Keratinocyte (primary cell): ENCODE measurements around the gene PATL2. TPM values are rescaled to one million over a fixed set of nuclear protein-coding genes. Genes with fewer than 3 reads are reported as not detected.

Experiments used
- DNase-seq: peaks from one replicate; pipeline ENCODE4 v3.0.0-alpha.2; 2011; ENCODE audit warnings: low read depth, missing footprints, low spot score
- FAIRE-seq: peaks from 2 replicates; lab custom pipeline; 2011; peaks lifted over from hg19 to GRCh38; lab: Jason Lieb, UNC
- H2AFZ ChIP-seq: 2 replicates; pipeline ENCODE4 v1.6.0; 2012; ENCODE audit warnings: low read length, control low read depth, inconsistent platforms; ENCODE audit not compliant: control insufficient read depth
- H3K27ac ChIP-seq: 2 replicates; pipeline ENCODE4 v1.5.1; 2011; ENCODE audit warnings: low read length; ENCODE audit not compliant: control insufficient read depth, insufficient read depth
- H3K27me3 ChIP-seq: 3 replicates; pipeline ENCODE4 v1.6.0; 2011; ENCODE audit warnings: low read length; ENCODE audit not compliant: control insufficient read depth, insufficient read depth; ENCODE audit errors: extremely low read depth
- H3K36me3 ChIP-seq, 2 experiments: 2 replicates in 1 of 2; 3 replicates in 1 of 2; pipeline ENCODE4 v1.5.1; 2011; ENCODE audit warnings: low read length in 2 of 2, mild to moderate bottlenecking in 1 of 2; ENCODE audit not compliant: control insufficient read depth in 2 of 2, insufficient read depth in 2 of 2; ENCODE audit errors: extremely low read depth in 1 of 2
- H3K4me1 ChIP-seq: 3 replicates; pipeline ENCODE4 v1.5.1; 2011; ENCODE audit warnings: low read length; ENCODE audit not compliant: control insufficient read depth, insufficient read depth; ENCODE audit errors: extremely low read depth
- H3K4me2 ChIP-seq: 3 replicates; pipeline ENCODE4 v1.6.0; 2011; ENCODE audit warnings: low read depth, low read length; ENCODE audit not compliant: control insufficient read depth, insufficient read depth; ENCODE audit errors: extremely low read depth
- H3K4me3 ChIP-seq, 3 experiments: fragments of 200-600 bp in 1 of 3; sonication (generic) in 1 of 3; 2 replicates in 2 of 3; 3 replicates in 1 of 3; pipeline ENCODE4 v1.5.1; 2011 to 2016; ENCODE audit warnings: low read length in 3 of 3, mild to moderate bottlenecking in 3 of 3, control low read depth in 2 of 3, inconsistent platforms in 1 of 3, low read depth in 1 of 3, mixed read lengths in 1 of 3, mixed run types in 1 of 3, moderate library complexity in 1 of 3; ENCODE audit not compliant: control insufficient read depth in 2 of 3, insufficient read depth in 2 of 3; ENCODE audit errors: extremely low read depth in 1 of 3
- H3K79me2 ChIP-seq: 2 replicates; pipeline ENCODE4 v1.6.0; 2012; ENCODE audit warnings: low read length; ENCODE audit not compliant: control insufficient read depth, insufficient read depth
- H3K9ac ChIP-seq: 3 replicates; pipeline ENCODE4 v1.6.0; 2011; ENCODE audit warnings: low read length; ENCODE audit not compliant: control insufficient read depth, insufficient read depth; ENCODE audit errors: extremely low read depth
- H3K9me1 ChIP-seq: 3 replicates; pipeline ENCODE4 v1.6.0; 2011; ENCODE audit warnings: low read length; ENCODE audit not compliant: control insufficient read depth, insufficient read depth; ENCODE audit errors: extremely low read depth
- H3K9me3 ChIP-seq: 2 replicates; pipeline ENCODE4 v1.5.1; 2012; ENCODE audit warnings: low read depth, low read length; ENCODE audit not compliant: control insufficient read depth
- H4K20me1 ChIP-seq: 3 replicates; pipeline ENCODE4 v1.6.0; 2011; ENCODE audit warnings: low read length; ENCODE audit not compliant: control insufficient read depth, insufficient read depth; ENCODE audit errors: extremely low read depth
- CTCF ChIP-seq, 3 experiments: IDR thresholded peaks in 1 of 3; conservative IDR thresholded peaks in 1 of 3; optimal IDR thresholded peaks in 1 of 3; 2 replicates in 2 of 3; 3 replicates in 1 of 3; pipeline versions ENCODE3 to v1.5.1; 2011; ENCODE audit warnings: low read length in 3 of 3, mild to moderate bottlenecking in 3 of 3, moderate library complexity in 2 of 3, control low read depth in 1 of 3, inconsistent platforms in 1 of 3; ENCODE audit not compliant: insufficient read depth in 2 of 3; ENCODE audit errors: extremely low read depth in 1 of 3
- EZH2 ChIP-seq: IDR thresholded peaks from one replicate; pipeline ENCODE4 v1.6.1; 2012; ENCODE audit warnings: inconsistent platforms, mild to moderate bottlenecking, low read length, moderate library complexity
- dilution Hi-C: fragments of 300-500 bp; cut with MboI; formaldehyde crosslinking; loops from one replicate; pipeline ENCODE4 v1.7.0; 2020; ENCODE audit warnings: low sequenced_read_pairs; ENCODE audit not compliant: extremely low pct_ligation_motif_present
- polyA plus RNA-seq, 5 experiments: library from polyadenylated mRNA; depleted of rRNA in 3 of 5; stranded (reverse) in 3 of 5; stranded (forward) in 1 of 5; unstranded in 1 of 5; fragments of >200 nt; gene quantifications; 1 replicate in 1 of 5; 2 replicates in 3 of 5; 3 replicates in 1 of 5; pipeline versions ENCODE4 v1.2.1 to v1.2.3, GENCODE V29; 2011 to 2012; ENCODE audit warnings: missing spikeins in 2 of 5, low read depth in 1 of 5, low replicate concordance in 1 of 5

The PATL2 gene
- polyA plus RNA-seq, 1 donor (not counting 4 experiments of a cell fraction or from before 2014, with no cell fraction given), result 0.46 TPM

GRCh38 chr15:44719293-44719999, 8.3 kb upstream of the PATL2 start:
- no peaks in the 10 kb centered on the region for H3K27me3 ChIP-seq
- no peak overlapping the region for H3K9ac ChIP-seq
- peaks cover 16% of the 10 kb centered on the region for H3K79me2 ChIP-seq
- H3K9me1 ChIP-seq, result no peaks in the 10 kb centered on the region
- FAIRE-seq, result no peak
- no peaks in the 10 kb centered on the region for H3K4me1 ChIP-seq
- H3K4me2 ChIP-seq, result no peak overlapping the region
- DNase-seq, result no peak
- H3K27ac ChIP-seq, result no peak overlapping the region
- no peak overlapping the region for H3K4me3 ChIP-seq
- peaks cover 6% of the 10 kb centered on the region for H4K20me1 ChIP-seq
- TF ChIP-seq EZH2 (no peak), CTCF (optimal IDR thresholded peaks at IDR 0.05 in 1 of 3, IDR thresholded peaks at IDR 0.05 in 1 of 3, conservative IDR thresholded peaks at IDR 0.05 in 1 of 3; ENCODE audit: extremely low read depth in 1 of 3, insufficient read depth in 2 of 3, low read length in 3 of 3) (no peak)
- H3K36me3 ChIP-seq, result peaks cover 26 to 29% of the 10 kb centered on the region in 2 experiments
- dilution Hi-C loops, result no loop called here
- no peak overlapping the region for H2AFZ ChIP-seq
- no peaks in the 10 kb centered on the region for H3K9me3 ChIP-seq

GRCh38 chr15:44718927-44719292, 7.8 kb upstream of the PATL2 start:
- no peak for DNase-seq
- FAIRE-seq, result no peak
- no peak overlapping the region for H3K9ac ChIP-seq
- H3K27ac ChIP-seq, result no peak overlapping the region
- H3K27me3 ChIP-seq, result no peaks in the 10 kb centered on the region
- H2AFZ ChIP-seq, result no peak overlapping the region
- H3K36me3 ChIP-seq, result peaks cover 26 to 29% of the 10 kb centered on the region in 2 experiments
- H3K9me1 ChIP-seq, result no peaks in the 10 kb centered on the region
- TF ChIP-seq CTCF (optimal IDR thresholded peaks at IDR 0.05 in 1 of 3, IDR thresholded peaks at IDR 0.05 in 1 of 3, conservative IDR thresholded peaks at IDR 0.05 in 1 of 3; ENCODE audit: extremely low read depth in 1 of 3, insufficient read depth in 2 of 3, low read length in 3 of 3) (no peak), EZH2 (no peak)
- H3K4me3 ChIP-seq, result no peak overlapping the region
- peaks cover 6% of the 10 kb centered on the region for H4K20me1 ChIP-seq
- H3K9me3 ChIP-seq, result no peaks in the 10 kb centered on the region
- H3K4me1 ChIP-seq, result no peaks in the 10 kb centered on the region
- H3K4me2 ChIP-seq, result no peak overlapping the region
- H3K79me2 ChIP-seq, result peaks cover 21% of the 10 kb centered on the region
- dilution Hi-C loops, result no loop called here
